SK-N-SH treated with all-trans-retinoic acid at 6 μM for 48 hours (cell line): ENCODE measurements around the gene MYL6B.

ENCODE experiments used
- ATAC-seq: fragments of 200-7000 bp; cut with Tn5 transposase; 3 replicates; pipeline ENCODE4 v1.9.1; 2020; ENCODE audit warnings: mild to moderate bottlenecking, moderate library complexity
- BACH2 ChIP-seq: fragments of 250-450 bp; sonication (Bioruptor Pico); IDR thresholded peaks from 2 replicates; pipeline ENCODE4 v1.9.0; 2021; ENCODE audit warnings: mild to moderate bottlenecking, borderline replicate concordance
- CSDC2 ChIP-seq: fragments of 250-450 bp; sonication (Bioruptor Pico); IDR thresholded peaks from 2 replicates; pipeline ENCODE4 v1.5.0; 2020; ENCODE audit warnings: mild to moderate bottlenecking, moderate library complexity
- ESRRG ChIP-seq: fragments of 250-450 bp; sonication (Bioruptor Pico); IDR thresholded peaks from 2 replicates; pipeline ENCODE4 v1.6.1; 2021; ENCODE audit warnings: mild to moderate bottlenecking
- GLIS3 ChIP-seq: fragments of 250-450 bp; sonication (Bioruptor Pico); IDR thresholded peaks from 2 replicates; pipeline ENCODE4 v1.5.0; 2020; ENCODE audit warnings: mild to moderate bottlenecking, moderate library complexity
- PPARA ChIP-seq: fragments of 250-450 bp; sonication (Bioruptor Pico); IDR thresholded peaks from 2 replicates; pipeline ENCODE4 v1.5.0; 2020; ENCODE audit warnings: mild to moderate bottlenecking, borderline replicate concordance
- RARB ChIP-seq: fragments of 250-450 bp; sonication (Bioruptor Pico); IDR thresholded peaks from 2 replicates; pipeline ENCODE4 v1.8.0; 2021; ENCODE audit warnings: mild to moderate bottlenecking, moderate library complexity
- SNAI2 ChIP-seq: fragments of 250-450 bp; sonication (Bioruptor Pico); IDR thresholded peaks from 2 replicates; pipeline ENCODE4 v1.5.0; 2020; ENCODE audit warnings: mild to moderate bottlenecking, moderate library complexity
- TCF4 ChIP-seq: fragments of 250-450 bp; sonication (Bioruptor Pico); IDR thresholded peaks from 2 replicates; pipeline ENCODE4 v1.8.0; 2021; ENCODE audit warnings: mild to moderate bottlenecking, moderate library complexity, borderline replicate concordance
- TOX ChIP-seq: fragments of 250-450 bp; sonication (Bioruptor Pico); IDR thresholded peaks from 2 replicates; pipeline ENCODE4 v1.8.0; 2021; ENCODE audit warnings: mild to moderate bottlenecking, moderate library complexity, borderline replicate concordance
- ZFP30 ChIP-seq: fragments of 450-650 bp; formaldehyde crosslinking; IDR thresholded peaks from 2 replicates; pipeline ENCODE4 v1.5.0; 2022; ENCODE audit warnings: mild to moderate bottlenecking, moderate library complexity
- ZNF565 ChIP-seq: fragments of 450-650 bp; formaldehyde crosslinking; conservative IDR thresholded peaks from 2 replicates; pipeline ENCODE4 v1.5.0; 2020; ENCODE audit warnings: low read depth, mild to moderate bottlenecking, moderate library complexity
- ZNF70 ChIP-seq: fragments of 450-650 bp; formaldehyde crosslinking; IDR thresholded peaks from 2 replicates; pipeline ENCODE4 v1.5.0; 2020; ENCODE audit warnings: mild to moderate bottlenecking, moderate library complexity
- ZNF8 ChIP-seq: fragments of 450-650 bp; formaldehyde crosslinking; IDR thresholded peaks from 2 replicates; pipeline ENCODE4 v1.5.0; 2020; ENCODE audit warnings: mild to moderate bottlenecking, moderate library complexity
- TF ChIP-seq, protein P1 (sequence below): fragments of 250-450 bp; sonication (Bioruptor Pico); IDR thresholded peaks from 2 replicates; pipeline ENCODE4 v1.5.0; 2020; ENCODE audit warnings: mild to moderate bottlenecking, moderate library complexity
- TF ChIP-seq, protein P2 (sequence below): fragments of 250-450 bp; sonication (Bioruptor Pico); IDR thresholded peaks from 2 replicates; pipeline ENCODE4 v1.8.0; 2021; ENCODE audit warnings: low read depth, mild to moderate bottlenecking, moderate library complexity, borderline replicate concordance
- TF ChIP-seq, protein P3 (sequence below): fragments of 250-450 bp; sonication (Bioruptor Pico); IDR thresholded peaks from 2 replicates; pipeline ENCODE4 v1.5.1; 2021; ENCODE audit warnings: mild to moderate bottlenecking, moderate library complexity
- TF ChIP-seq, protein P4 (sequence below): fragments of 250-450 bp; sonication (Bioruptor Pico); IDR thresholded peaks from 2 replicates; pipeline ENCODE4 v1.8.0; 2020; ENCODE audit warnings: mild to moderate bottlenecking, moderate library complexity, borderline replicate concordance

Gene MYL6B

DNA sequence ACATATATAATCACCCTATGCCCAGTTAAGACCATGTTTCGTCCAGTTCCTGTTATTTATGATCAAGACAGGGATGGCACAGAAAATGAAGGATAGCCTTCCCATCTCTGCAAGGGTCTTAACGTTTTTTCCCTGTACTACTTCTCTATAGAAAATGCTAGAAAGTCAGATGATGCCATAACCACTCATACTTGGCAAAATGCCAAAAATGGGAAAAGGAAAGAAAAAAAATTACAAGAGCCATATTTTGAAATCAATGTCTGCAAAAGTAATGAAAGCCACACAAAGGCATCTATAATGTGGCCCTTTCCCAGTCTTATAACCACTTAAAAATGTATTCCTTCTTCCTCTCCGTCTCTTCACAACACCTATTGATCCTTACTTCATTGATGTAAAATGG is 1.8 kb upstream of the MYL6B start:
- no peak for ATAC-seq
- TF ChIP-seq TCF4 (CRISPR knock-in tag) (no peak), ZFP30 (CRISPR knock-in tag) (no peak), RARB (CRISPR knock-in tag) (no peak), PPARA (CRISPR knock-in tag) (no peak), SNAI2 (no peak), GLIS3 (CRISPR knock-in tag) (no peak), ZNF8 (CRISPR knock-in tag) (no peak), BACH2 (CRISPR knock-in tag) (no peak), TOX (CRISPR knock-in tag) (no peak)
- TF ChIP-seq, protein P1, sequence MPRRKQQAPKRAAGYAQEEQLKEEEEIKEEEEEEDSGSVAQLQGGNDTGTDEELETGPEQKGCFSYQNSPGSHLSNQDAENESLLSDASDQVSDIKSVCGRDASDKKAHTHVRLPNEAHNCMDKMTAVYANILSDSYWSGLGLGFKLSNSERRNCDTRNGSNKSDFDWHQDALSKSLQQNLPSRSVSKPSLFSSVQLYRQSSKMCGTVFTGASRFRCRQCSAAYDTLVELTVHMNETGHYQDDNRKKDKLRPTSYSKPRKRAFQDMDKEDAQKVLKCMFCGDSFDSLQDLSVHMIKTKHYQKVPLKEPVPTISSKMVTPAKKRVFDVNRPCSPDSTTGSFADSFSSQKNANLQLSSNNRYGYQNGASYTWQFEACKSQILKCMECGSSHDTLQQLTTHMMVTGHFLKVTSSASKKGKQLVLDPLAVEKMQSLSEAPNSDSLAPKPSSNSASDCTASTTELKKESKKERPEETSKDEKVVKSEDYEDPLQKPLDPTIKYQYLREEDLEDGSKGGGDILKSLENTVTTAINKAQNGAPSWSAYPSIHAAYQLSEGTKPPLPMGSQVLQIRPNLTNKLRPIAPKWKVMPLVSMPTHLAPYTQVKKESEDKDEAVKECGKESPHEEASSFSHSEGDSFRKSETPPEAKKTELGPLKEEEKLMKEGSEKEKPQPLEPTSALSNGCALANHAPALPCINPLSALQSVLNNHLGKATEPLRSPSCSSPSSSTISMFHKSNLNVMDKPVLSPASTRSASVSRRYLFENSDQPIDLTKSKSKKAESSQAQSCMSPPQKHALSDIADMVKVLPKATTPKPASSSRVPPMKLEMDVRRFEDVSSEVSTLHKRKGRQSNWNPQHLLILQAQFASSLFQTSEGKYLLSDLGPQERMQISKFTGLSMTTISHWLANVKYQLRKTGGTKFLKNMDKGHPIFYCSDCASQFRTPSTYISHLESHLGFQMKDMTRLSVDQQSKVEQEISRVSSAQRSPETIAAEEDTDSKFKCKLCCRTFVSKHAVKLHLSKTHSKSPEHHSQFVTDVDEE (CRISPR knock-in tag): no peak
- TF ChIP-seq, protein P2, sequence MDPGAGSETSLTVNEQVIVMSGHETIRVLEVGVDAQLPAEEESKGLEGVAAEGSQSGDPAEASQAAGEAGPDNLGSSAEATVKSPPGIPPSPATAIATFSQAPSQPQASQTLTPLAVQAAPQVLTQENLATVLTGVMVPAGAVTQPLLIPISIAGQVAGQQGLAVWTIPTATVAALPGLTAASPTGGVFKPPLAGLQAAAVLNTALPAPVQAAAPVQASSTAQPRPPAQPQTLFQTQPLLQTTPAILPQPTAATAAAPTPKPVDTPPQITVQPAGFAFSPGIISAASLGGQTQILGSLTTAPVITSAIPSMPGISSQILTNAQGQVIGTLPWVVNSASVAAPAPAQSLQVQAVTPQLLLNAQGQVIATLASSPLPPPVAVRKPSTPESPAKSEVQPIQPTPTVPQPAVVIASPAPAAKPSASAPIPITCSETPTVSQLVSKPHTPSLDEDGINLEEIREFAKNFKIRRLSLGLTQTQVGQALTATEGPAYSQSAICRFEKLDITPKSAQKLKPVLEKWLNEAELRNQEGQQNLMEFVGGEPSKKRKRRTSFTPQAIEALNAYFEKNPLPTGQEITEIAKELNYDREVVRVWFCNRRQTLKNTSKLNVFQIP (CRISPR knock-in tag): no peak
- TF ChIP-seq, protein P3, sequence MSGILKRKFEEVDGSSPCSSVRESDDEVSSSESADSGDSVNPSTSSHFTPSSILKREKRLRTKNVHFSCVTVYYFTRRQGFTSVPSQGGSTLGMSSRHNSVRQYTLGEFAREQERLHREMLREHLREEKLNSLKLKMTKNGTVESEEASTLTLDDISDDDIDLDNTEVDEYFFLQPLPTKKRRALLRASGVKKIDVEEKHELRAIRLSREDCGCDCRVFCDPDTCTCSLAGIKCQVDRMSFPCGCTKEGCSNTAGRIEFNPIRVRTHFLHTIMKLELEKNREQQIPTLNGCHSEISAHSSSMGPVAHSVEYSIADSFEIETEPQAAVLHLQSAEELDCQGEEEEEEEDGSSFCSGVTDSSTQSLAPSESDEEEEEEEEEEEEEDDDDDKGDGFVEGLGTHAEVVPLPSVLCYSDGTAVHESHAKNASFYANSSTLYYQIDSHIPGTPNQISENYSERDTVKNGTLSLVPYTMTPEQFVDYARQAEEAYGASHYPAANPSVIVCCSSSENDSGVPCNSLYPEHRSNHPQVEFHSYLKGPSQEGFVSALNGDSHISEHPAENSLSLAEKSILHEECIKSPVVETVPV: no peak

DNA sequence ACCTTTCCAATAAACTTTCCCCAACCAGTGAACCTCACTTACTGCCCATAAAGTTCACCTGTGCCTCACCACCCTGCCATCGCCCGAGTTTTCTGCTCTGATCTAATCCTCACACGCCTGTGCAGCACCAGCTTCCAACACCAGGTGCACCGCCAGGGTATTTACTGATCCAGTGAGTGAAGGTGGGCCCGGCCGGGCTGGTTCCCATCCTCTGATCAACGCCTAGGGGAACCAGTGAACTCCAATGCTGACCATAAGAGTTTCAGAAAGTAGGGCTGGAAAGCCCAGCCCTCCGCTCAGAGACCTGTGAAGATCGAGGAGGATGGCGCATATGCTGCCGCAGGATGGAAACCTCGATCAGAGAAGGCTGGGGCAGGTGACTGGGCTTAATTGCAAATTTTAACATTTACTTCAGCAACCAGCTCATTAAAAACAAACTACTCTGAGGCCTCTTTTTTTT is 685 bp upstream of the MYL6B start:
- TF ChIP-seq GLIS3 (CRISPR knock-in tag): no peak
- no peak for TF ChIP-seq CSDC2 (CRISPR knock-in tag)
- TF ChIP-seq PPARA (CRISPR knock-in tag): no peak
- TF ChIP-seq ZNF70 (CRISPR knock-in tag): no peak
- TF ChIP-seq ZFP30 (CRISPR knock-in tag): no peak
- no peak for TF ChIP-seq ZNF565 (CRISPR knock-in tag)
- TF ChIP-seq ZNF8 (CRISPR knock-in tag): no peak
- TF ChIP-seq, protein P4, sequence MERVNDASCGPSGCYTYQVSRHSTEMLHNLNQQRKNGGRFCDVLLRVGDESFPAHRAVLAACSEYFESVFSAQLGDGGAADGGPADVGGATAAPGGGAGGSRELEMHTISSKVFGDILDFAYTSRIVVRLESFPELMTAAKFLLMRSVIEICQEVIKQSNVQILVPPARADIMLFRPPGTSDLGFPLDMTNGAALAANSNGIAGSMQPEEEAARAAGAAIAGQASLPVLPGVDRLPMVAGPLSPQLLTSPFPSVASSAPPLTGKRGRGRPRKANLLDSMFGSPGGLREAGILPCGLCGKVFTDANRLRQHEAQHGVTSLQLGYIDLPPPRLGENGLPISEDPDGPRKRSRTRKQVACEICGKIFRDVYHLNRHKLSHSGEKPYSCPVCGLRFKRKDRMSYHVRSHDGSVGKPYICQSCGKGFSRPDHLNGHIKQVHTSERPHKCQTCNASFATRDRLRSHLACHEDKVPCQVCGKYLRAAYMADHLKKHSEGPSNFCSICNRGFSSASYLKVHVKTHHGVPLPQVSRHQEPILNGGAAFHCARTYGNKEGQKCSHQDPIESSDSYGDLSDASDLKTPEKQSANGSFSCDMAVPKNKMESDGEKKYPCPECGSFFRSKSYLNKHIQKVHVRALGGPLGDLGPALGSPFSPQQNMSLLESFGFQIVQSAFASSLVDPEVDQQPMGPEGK (CRISPR knock-in tag): no peak
- no peak for TF ChIP-seq ESRRG (CRISPR knock-in tag)
- peak; percentile 73 for ATAC-seq

DNA sequence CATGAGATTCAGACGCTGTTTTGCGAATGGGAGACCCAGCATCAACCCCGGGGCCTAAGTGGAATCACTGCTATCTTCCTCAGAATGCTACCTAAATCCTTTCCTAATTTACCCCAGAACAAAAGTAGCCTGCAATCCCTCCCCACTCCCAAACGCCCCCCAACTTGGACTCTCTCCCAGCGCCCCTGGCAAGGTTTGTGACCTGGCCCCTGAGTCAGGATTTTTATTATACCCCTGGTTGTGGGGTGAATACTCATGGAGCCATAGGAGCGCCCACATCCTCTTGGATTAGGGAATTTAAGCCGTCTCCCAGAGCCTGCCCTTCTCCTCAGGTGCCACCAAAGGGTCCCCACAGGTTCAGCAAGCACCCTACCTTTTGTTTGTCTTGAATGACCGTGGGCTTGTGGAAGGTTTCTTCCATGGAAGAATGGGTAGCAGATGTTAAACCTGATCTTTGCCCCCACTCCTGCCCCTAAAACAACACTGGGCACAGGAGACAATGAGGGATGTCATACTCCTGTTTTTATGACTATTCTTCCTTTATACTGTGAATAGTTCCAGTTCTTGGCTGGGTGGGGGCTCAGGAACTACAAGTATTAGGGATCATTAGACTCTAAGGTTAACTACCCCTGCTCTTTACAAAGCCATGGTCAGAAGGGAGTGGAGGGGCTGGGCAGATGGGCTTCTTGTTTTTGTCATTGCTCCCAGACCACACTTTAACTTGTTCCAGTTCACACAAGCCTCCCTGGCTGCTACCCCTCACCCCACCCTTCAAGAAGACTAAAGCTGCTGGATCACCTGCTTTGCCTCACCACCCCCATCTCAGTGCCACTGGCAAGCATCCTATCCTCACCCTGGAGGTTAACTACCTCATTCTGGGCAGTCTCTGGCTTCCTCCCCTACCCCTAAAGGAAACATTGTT is 630 bp downstream of the MYL6B start:
- peak; percentile 4; the same call in 2 of the 3 replicates for ATAC-seq
- TF ChIP-seq ZNF70 (CRISPR knock-in tag): no peak
- TF ChIP-seq TCF4 (CRISPR knock-in tag): no peak
- TF ChIP-seq ZNF565 (CRISPR knock-in tag): no peak
- no peak for TF ChIP-seq ZNF8 (CRISPR knock-in tag)
- TF ChIP-seq RARB (CRISPR knock-in tag): no peak
- TF ChIP-seq, protein P4 (CRISPR knock-in tag): no peak
- TF ChIP-seq, all 23 proteins: peak for 0
